NCI-H774 (cell line): ENCODE results near the gene TLR9.
"Not testable (repeated sequence)": the region's sequence is repeated elsewhere in the genome, so short reads cannot be mapped to it uniquely, and the experiment has no call there.

Experiments
- DNase-seq: peaks from one replicate; lab custom pipeline; 2025; lab: John Stamatoyannopoulos, UW

The TLR9 gene

DNA sequence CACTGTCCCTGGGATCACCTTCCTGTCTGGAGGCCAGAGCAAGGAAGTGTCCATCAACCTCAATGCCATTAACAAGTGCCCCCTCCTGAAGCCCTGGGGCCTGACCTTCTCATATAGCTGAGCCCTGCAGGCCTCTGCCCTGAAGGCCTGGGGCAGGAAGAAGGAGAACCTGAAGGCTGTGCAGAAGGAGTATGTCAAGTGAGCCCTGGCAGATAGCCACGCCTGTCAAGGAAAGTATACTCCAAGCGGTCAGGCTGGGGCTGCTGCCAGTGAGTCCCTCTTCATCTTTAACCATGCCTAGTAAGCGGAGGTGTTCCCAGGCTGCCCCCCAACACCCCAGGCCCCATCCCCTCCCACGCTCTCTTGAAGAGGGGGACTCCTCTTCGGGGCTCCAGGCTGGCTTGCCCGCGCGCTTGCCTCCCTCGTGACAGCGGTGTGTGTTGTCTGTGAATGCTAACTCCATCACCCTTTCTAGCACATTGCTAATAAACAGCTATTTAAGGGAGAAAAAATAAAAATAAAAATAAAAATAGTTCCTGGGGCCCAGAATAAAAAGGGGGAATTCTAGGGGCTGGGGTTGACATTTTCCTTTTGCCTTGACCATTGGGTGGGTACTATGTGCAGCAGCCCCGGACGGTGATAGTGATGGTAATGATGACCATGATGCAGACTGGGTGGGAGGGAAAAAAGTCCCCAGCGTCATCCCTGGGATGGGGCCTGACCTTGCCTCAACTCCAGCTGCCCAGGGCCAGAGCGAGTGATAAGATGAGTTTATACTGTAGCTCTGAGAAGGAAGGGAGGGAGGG, 30.8 kb downstream of the TLR9 start:
- DNase-seq = no peak

DNA sequence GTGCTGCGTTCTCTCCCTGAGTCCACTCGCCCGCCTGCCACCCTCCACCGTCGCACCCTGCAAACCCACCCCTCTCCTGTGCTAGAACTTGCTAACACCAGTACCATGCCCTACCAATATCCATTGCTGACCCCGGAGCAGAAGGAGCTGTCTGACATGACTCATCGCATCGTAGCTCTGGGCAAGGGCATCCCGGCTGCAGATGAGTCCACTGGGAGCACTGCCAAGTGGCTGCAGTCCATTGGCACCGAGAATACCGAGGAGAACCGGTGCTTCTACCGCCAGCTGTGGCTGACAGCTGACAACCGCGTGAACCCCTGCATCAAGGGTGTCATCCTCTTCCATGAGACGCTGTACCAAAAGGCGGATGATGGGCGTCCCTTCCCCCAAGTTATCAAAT, 32.4 kb downstream of the TLR9 start:
- no peak for DNase-seq

DNA sequence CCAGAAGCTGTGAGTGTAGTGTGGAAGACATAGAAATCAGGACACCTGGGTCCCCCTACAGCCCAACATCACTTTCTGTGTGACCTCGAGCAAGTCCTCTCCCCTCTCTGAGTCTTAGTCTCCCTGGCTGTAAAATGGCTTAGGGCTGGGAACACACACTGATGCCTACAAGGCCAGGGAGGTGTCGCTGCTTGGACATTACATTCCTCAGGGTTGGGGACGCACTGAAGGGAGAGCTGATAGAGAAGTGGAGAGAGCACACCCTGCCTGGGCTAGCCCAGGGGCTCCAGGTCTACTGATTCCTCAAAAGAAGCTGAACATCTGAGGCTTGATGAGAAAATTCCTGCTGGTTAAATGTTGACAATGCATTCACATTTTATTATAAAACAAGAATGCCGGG, 33.8 kb downstream of the TLR9 start:
- no peak for DNase-seq

DNA sequence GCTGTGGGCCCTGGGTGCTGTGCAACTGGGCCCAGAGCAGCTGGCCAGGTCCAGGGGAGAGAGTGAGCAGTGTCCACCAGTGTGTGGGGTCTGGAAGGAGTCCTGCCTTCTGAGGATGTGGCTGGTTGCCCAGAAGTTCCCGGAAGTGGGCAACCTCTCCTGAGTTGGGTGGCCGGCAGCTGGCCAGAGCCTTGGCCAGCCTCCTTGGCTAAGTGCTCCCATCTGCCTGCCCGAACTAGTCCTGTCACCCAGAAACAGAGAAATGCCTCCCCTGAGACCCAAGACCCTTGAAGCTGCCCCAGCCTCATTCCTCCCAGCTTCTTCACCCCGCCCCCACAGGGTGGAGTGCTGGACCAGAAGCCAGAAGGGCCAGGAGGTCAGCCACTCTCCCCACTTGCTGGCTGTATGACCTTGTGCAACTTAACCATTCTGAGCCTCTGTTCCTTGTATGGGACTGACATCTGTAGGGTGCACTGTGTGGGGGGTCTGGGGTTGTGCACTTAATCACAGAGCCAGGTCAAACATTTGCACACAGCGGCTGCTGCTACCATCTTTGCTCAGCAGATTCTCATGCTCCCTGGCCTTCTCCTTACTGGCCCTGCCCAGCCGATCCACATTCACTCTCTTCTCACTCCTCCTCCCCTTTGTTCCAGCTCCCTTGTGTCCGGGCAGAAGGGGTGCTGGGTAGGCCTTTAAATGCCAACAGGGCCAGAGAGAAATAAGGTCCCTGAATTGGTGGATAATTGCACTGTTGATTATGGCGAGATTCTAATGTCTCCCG, 35.0 kb downstream of the TLR9 start:
- no peak for DNase-seq

DNA sequence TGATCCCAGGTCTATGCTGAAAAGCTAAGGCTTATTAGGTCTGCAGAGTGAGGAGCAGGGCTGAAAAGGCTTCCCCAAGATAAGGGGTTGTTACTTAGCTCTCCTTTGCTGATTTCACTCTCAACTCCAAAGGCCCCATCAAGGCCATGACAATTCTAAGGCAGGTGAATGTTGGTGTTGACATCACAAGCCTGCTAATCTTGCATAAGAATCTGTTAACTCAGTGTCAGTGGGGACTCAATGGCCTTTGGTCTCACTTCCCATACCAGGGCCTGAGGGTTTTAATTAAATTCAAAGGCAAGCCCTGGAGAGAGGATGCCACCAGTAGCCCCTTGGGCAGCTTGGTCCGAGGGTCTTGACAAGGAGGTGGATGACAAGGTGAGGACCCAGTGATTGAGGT, 36.9 kb downstream of the TLR9 start:
- DNase-seq = no peak

DNA sequence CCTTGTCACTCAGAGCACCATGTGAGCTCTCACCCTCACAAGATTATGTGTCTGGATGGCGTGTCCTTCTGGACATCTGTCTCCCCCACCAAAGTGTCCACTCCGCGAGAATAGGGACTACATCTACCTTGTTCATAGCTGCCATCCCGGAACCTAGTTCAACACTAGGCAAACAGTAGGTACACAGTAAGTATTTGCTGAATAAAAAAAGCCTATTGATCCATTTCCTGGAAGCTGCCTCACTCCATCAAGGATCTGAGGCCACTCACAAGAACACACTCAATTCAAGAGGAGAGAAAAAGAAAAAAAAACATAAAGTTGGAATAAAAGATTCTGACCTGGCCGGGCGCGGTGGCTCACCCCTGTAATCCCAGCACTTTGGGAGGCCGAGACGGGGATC, 38.7 kb downstream of the TLR9 start:
- DNase-seq = no peak

DNA sequence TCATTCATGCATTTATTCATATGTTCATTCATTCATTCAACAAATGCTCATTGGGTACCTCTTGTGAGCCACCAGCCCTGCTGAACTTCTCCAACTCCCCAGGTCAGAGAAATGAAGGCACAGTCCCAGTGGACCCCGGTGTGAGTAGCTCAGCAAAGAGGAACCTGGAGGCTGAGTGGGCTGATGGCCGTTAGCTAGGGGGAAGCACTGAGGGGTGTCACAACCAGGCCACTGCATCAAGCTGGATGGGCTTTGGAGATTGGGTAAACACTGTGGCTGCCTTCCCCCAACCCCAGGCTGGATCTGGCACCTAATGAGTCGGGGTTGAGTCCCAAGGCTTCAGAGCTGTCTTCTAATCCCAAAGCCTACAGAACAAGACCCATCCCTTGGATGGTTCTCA, 39.6 kb downstream of the TLR9 start:
- DNase-seq = no peak

DNA sequence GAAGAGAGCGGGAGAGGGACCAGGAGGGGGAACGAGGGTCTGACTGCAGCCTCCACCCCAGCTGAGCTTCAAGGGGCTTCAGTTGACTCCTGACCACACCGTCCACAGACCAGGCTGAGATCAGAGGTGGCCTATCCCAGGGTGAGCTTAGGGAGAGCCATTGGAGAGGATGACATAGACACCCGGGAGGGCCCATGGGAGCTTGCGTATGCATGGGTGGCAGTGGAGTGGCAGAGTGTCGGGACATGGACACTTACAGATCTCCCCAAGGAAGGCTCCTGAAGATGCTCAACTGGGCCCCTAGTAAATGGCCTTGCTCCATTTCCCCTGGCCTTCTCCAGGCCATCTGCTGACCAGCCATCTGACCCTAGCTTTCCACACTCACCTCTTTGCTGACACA, 40.1 kb downstream of the TLR9 start:
- DNase-seq = no peak

DNA sequence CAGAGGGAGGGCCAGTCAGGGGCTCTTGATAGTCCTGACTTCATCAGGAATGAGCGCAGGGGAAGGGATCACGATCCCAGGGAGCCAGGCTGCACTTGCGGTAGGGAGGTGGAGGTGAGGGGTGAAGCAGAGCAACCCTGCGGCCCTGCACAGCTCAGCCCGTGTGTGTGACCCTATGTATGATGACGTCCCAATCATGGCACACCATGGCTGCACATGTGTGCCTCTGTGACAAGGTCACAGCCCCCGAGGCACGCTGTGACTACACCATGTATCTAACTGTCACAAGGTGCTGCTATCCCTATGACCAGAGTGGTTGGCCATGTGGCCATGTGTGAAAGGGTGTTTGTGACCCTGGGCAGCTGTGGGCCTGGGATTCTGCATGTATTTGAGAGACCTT, 40.8 kb downstream of the TLR9 start:
- no peak for DNase-seq

DNA sequence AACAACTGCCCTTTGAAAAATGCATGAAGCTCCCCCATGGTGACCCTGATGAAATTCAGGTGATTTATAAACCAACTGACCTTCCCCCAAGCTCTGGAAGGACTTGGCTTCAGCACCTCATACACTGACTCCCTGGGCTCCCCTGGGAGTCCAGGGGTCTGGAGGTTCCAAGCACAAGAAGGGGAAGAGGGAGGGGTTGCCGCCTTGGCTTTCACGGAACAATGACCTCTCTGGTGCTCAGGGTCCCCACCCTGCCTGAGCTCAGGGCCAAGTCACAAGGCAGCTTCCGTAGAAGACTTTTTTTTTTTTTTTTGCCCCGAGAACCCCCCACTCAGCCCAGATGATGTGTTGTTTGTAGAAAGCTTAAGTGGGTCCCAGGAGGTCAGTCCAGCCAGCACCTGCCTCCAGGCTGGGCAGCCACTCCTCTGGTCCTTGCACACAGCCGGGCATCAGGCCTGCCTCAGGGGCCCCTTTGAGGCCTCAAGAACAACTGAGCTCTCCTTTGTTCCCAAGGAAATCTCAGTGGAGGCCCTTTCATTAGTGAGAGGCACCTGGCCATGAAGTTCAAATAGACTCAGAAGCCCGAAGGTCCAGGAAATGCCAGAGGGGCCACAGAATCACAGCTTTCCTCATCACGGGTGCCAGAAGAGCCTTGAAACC, 41.5 kb downstream of the TLR9 start:
- no peak for DNase-seq

DNA sequence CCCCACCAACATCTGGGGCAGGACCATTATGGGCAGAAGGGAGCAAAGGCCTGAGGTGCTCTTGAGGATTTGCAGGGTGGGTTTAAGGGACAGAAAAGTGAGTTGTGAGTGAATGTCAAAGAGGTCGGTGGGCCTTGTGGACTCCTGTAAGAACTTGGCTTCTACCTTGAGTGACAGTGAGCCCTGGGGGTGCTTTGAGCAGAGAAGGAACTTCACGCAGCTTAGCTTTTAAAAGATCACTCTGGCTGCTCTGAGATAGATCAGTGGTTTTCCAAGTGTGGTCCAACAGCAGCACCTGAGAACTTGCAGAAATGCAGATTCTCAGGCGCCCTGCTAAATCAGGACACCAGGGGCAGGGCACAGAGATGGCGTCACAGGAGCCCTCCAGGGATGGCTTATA, 42.8 kb downstream of the TLR9 start:
- DNase-seq = no peak

DNA sequence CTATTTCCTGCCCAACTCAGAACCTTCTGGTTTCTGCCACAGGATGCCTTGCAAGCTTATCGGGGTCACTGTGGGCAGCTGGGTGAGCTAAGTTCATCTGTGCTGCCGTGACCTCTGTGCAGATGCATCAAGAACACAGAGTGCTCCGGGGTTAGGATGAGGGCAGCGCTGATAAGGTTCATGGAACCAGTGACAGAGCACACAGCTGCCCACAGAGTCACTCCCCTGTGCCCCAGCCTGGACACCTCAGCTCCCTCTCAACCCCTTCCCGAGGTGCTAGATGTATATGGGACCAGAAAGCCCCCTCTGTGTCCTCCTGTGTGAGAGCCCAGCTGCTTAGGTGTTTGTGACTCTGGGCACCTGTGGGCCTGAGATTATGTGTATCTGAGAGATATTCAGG, 43.2 kb downstream of the TLR9 start:
- DNase-seq = no peak

DNA sequence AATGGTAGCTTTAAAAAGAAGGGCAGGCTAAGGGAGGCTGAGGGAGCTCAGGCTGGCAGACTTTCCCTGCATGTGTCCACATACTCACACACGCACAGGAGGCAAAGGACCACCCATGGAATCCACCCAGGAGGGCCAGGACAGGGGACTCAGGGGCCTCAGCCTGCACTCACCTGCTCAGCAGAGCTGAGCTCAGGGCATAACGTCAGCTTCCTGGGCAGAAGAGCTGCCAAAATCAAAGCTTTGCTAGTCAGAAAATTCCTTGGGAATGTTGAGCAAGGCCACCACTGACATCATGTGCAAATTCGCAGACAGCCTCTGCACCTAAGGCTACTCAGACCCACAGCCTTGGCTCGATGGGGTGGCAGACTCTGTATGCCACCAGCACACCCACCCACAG, 43.9 kb downstream of the TLR9 start:
- no peak for DNase-seq

DNA sequence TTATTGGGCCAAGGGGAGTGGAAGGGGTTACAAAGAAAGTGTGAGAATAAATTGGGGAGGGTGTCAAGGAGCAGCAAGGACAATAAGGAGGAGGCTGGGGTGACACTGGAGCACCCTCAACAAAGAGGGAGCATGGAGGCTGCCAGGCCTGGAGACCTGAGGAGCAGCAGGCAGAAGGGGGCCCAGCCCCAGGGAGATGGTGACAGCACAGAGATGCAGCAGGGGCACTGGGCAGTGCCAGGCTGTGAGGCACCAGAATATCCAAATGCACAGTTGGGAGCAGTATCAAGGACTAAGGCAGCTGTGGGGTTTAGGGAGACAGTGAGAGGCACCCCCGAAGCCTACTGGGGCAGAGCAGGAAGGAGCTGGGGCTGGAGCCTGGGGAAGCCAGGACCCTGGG, 46.9 kb downstream of the TLR9 start:
- DNase-seq = no peak

DNA sequence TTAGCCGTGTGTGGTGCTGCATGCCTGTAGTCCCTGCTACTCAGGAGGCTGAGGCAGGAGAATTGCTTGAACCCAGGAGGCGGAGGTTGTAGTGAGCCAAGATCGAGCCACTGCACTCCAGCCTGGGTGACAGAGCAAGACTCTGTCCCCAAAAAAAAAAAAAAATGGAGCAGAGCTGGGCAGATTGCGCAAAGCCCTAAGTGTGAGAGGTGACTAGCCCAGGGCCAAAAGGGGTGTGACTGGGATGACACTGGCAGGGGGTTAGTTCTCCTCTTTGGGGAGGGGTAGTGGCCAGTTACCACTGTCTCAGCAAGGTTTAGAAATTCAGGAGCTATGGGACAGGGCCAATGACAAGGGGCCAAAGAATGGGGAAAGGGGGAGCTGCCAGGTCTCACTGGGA, 47.3 kb downstream of the TLR9 start:
- DNase-seq = not testable (repeated sequence)

DNA sequence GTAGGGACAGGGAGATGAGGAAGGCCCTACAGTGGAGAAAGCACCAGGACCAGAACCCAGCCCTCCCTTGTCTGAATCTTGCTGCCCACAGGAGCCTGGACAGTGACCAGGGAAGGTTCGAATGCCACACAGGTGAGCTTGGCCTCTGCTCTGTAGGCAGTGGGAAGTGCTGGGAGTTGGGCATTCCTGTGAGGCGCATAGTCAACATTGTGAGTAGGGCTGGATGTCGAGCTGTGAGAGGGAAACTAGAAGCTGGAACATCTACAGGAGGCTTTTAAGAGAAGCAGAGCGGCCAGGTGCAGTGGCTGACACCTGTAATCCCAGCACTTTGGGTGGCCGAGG, 47.8 kb downstream of the TLR9 start:
- DNase-seq = no peak

DNA sequence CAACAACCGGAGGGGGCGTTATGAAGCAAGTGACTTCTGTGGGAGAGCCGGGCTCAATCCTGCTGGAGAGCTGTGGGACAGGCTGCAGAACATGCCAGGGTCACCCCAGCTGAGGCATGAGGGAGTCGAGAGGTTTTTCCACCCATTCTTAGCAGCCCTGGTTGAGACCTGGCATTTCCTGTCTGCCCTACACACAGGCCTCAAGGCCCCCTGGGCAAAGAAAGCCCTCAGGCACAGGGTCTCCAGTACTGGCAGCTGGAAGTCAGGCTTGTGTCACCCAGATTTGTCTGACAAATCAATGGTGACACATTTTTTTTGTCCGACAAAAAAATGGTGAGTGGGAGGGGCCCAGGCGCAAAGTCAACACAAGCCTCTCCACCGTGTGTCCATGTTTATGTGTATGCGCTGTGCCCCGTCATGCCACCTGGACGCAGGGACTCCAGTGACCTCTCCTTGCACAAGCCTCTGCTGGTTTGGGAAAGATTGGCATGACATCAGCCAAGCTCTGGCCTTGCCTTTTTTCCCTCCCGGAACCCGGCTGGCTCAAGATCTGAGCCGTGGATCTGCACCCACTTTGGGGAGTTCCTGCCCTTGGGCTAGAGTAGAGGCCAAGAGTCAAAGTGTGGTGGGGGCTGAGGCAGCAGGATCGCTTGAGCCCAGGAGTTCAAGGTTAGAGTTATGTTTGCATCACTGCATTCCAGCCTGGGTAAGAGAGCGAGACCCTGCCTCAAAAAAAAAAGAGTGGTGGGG, 48.3 kb downstream of the TLR9 start:
- peak; percentile 2 for DNase-seq

DNA sequence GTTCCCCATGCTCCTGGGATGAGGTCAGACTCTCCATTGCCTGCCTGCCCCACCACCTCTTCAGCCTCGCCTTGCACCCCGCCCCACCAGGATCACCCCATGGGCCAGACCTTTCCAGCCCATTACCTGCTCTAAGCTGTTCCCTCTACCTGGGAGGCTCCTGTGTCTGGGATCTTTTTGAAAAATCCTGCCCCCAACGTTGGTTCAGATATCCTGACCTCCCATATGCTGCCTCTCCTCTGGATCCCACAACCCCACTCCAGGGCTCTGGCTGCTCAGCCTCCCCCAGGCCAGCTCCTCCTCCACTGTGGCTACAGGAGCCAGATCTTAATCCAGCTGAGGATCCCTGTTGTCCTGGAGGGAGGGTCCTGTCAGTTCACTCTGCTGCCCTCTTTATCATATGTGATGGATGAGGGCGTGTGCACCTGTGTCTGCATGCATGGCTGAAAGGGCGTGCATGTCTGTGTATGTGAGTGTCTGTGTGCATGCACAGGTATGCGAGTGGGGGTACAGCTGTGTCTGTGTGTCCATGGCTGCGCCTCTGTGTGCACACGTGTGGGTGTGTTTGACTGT, 49.2 kb downstream of the TLR9 start:
- no peak for DNase-seq

DNA sequence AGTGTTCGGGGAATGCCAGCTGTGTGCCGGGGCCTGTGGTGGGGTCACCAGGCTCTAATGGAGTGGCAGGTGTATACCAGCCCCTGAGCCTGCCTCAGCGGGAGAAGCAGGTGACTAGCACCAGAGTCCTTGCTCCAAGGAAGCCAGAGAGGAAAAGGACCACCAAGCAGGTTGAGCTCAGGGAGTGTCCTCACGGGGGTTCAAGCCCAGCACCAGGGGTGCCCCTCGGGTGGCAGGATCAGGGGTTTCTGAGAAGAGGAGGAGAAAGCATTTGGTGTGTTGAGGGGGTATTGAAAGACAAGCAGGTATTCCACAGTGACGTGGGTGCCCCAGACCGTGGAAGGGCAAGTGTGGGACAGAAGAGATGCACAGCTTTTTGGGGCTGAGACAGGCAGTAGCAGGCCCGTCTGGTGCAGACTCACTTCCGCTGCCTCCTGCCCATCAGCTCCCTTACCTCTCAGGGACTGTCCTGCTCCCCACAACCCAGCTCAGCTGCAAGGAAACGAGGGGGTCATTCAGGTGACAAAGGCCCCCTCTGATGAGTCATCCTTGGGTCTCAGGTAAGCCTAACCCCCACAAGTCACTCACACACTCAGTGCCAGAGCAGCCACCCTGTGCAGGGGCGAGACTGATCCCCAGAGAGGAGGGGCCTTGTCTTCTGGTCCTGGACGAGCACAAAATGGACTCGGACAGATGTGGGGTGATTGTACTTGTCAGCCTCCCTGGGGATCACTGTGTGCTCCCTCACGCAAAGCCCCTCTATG, 49.8 kb downstream of the TLR9 start:
- DNase-seq = no peak

DNA sequence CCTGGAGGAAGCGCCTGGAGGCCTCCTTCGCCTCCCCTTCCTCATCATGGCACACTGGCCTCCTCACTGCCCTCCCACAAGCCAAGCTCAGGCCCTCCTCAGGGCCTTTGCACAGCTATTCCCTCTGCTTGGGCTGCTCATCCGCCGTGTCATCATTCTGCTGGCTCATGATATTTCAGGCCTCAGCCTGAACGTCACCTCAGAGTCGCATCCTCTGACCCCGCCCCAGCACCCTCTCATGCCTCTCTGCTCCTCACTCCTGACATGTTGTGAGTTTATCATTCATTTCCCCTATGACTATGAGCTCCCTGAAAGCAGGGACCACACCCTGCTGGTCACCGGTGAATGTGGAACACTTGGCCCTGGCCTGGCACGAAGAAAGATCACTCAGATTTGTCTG, 50.5 kb downstream of the TLR9 start:
- no peak for DNase-seq

DNA sequence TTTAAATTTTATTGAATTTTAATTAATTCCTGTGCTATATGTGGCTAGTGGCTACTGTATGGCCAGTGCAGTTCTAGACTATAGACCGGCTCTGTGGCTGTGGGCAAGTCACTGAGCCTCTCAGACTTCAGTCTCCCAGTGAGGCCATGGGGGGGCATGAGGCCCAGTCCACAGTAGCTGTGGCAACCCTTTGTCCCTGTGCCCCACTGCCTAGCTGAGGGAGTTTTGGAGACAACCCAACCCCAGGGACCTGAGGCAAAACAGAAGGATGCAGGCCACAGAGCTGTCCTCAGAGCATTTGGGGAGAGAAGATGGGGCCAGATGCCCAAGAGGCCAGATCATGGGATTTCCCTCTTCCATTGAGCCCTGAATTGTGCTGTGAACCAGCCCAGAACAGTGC, 52.3 kb downstream of the TLR9 start:
- DNase-seq = no peak
